ENCODE data around the gene DPYSL4.

DPYSL4 gene

GRCh38 chr10:132189810-132190422 lies 3.2 kb downstream of the DPYSL4 start:
- TF ChIP-seq CTCF (IDR thresholded peaks at IDR 0.05; ENCODE audit: low read length): no peak
- no peak for TF ChIP-seq EZH2 (IDR thresholded peaks at IDR 0.05; ENCODE audit: borderline replicate concordance, low read length)
- Histone ChIP-seq H3K4me3 (ENCODE audit: low read depth, low read length, poor library complexity, severe bottlenecking) (no peak overlapping the region), H3K27ac (ENCODE audit: low read depth, low read length, poor library complexity, severe bottlenecking) (no peak overlapping the region), H3F3A (ENCODE audit: insufficient read depth, low read length) (no peaks in the 10 kb centered on the region), H3K79me2 (ENCODE audit: insufficient read depth, low read length) (no peaks in the 10 kb centered on the region), H2AFZ (ENCODE audit: low read length) (no peak overlapping the region), H3K4me2 (ENCODE audit: low read length) (no peak overlapping the region), H3K9me3 (ENCODE audit: low read length) (no peaks in the 10 kb centered on the region), H3K27me3 (ENCODE audit: insufficient read depth, low read length) (no peaks in the 10 kb centered on the region), H3K9ac (ENCODE audit: low read length) (no peak overlapping the region), H3K36me3 (ENCODE audit: insufficient read depth, low read length) (no peaks in the 10 kb centered on the region), H4K20me1 (ENCODE audit: insufficient read depth, low read length) (no peaks in the 10 kb centered on the region), H3K9me2 (ENCODE audit: low read depth, low read length) (no peaks in the 10 kb centered on the region), H3K4me1 (ENCODE audit: insufficient read depth, low read length, severe bottlenecking) (no peaks in the 10 kb centered on the region)

GRCh38 chr10:132192076-132192975 lies 5.6 kb downstream of the DPYSL4 start:
- H4K20me1 ChIP-seq (ENCODE audit: insufficient read depth, low read length): no peaks in the 10 kb centered on the region
- TF ChIP-seq EZH2 (IDR thresholded peaks at IDR 0.05; ENCODE audit: borderline replicate concordance, low read length) (no peak), CTCF (IDR thresholded peaks at IDR 0.05; ENCODE audit: low read length) (no peak)
- H3K79me2 ChIP-seq (ENCODE audit: insufficient read depth, low read length): no peaks in the 10 kb centered on the region
- no peaks in the 10 kb centered on the region for H3K9me2 ChIP-seq (ENCODE audit: low read depth, low read length)
- no peak overlapping the region for H3K9ac ChIP-seq (ENCODE audit: low read length)
- H3K4me1 ChIP-seq (ENCODE audit: insufficient read depth, low read length, severe bottlenecking): no peaks in the 10 kb centered on the region
- 0 out of 2 replicates have a peak, but pooled peaks cover 2% of the 10 kb centered on the region for H3K27me3 ChIP-seq (ENCODE audit: insufficient read depth, low read length)
- no peak overlapping the region for H2AFZ ChIP-seq (ENCODE audit: low read length)
- no peaks in the 10 kb centered on the region for H3K9me3 ChIP-seq (ENCODE audit: low read length)
- no peaks in the 10 kb centered on the region for H3F3A ChIP-seq (ENCODE audit: insufficient read depth, low read length)
- no peak overlapping the region for H3K4me3 ChIP-seq (ENCODE audit: low read depth, low read length, poor library complexity, severe bottlenecking)
- H3K27ac ChIP-seq (ENCODE audit: low read depth, low read length, poor library complexity, severe bottlenecking): no peak overlapping the region
- no peak overlapping the region for H3K4me2 ChIP-seq (ENCODE audit: low read length)
- no peaks in the 10 kb centered on the region for H3K36me3 ChIP-seq (ENCODE audit: insufficient read depth, low read length)

- H3K36me3 ChIP-seq (ENCODE audit: insufficient read depth, low read length): no peaks in the 10 kb centered on the region
- H3K4me2 ChIP-seq (ENCODE audit: low read length): no peak overlapping the region
- H3K27ac ChIP-seq (ENCODE audit: low read depth, low read length, poor library complexity, severe bottlenecking): no peak overlapping the region
Observed at GRCh38 chr10:132192991-132193665, 6.4 kb downstream of the DPYSL4 start.

More at GRCh38 chr10:132192991-132193665, 6.4 kb downstream of the DPYSL4 start:
- no peaks in the 10 kb centered on the region for H4K20me1 ChIP-seq (ENCODE audit: insufficient read depth, low read length)
- no peak overlapping the region for H3K4me3 ChIP-seq (ENCODE audit: low read depth, low read length, poor library complexity, severe bottlenecking)
- H3K79me2 ChIP-seq (ENCODE audit: insufficient read depth, low read length): no peaks in the 10 kb centered on the region
- H3K9me3 ChIP-seq (ENCODE audit: low read length): no peaks in the 10 kb centered on the region
- H3K9ac ChIP-seq (ENCODE audit: low read length): no peak overlapping the region
- H3F3A ChIP-seq (ENCODE audit: insufficient read depth, low read length): no peaks in the 10 kb centered on the region
- no peaks in the 10 kb centered on the region for H3K4me1 ChIP-seq (ENCODE audit: insufficient read depth, low read length, severe bottlenecking)
- no peak overlapping the region for H2AFZ ChIP-seq (ENCODE audit: low read length)
- no peaks in the 10 kb centered on the region for H3K9me2 ChIP-seq (ENCODE audit: low read depth, low read length)
- TF ChIP-seq CTCF (IDR thresholded peaks at IDR 0.05; ENCODE audit: low read length) (no peak), EZH2 (IDR thresholded peaks at IDR 0.05; ENCODE audit: borderline replicate concordance, low read length) (no peak)
- H3K27me3 ChIP-seq (ENCODE audit: insufficient read depth, low read length): 0 out of 2 replicates have a peak, but pooled peaks cover 7% of the 10 kb centered on the region

Data from OCI-LY1 (cell line).